ENCODE results near the gene CD300LB.

DNA sequence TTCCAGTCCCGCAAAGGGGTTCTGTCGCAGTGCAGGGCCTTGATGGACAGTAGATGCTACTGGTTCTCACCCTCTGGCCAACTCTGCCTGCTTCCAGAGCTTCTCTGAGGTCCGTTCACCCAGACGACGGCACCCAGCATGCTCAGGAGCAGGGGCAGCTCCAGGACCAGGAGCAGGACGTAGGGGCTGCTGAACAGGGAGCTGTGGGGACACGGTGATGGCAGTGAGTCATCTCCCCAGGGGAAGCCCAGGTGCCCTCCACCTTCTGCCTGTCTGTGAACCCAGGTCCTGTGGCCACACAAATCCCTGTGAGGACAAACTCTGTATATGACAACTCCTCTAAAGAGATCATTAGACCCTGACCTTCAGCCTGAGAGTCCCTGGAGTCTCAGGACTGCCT, 18.1 kb upstream of the CD300LB start:
- TF ChIP-seq GATA3 (IDR thresholded peaks at IDR 0.05; ENCODE audit: low read depth, low read length) = no peak
- no peak for TF ChIP-seq GATA2 (IDR thresholded peaks at IDR 0.05; ENCODE audit: low read depth, low read length)

Data from SH-SY5Y (cell line).